ENCODE data around the gene RGSL1.

- TF ChIP-seq EP300 (conservative IDR thresholded peaks at IDR 0.05; ENCODE audit: poor library complexity, severe bottlenecking) (no peak), POLR2AphosphoS5 (IDR thresholded peaks at IDR 0.05) (no peak), CTCF (IDR thresholded peaks at IDR 0.05; ENCODE audit: poor library complexity, severe bottlenecking) (no peak), RAD21 (conservative IDR thresholded peaks at IDR 0.05) (no peak), TAF1 (IDR thresholded peaks at IDR 0.05; ENCODE audit: low read depth) (no peak), REST (IDR thresholded peaks at IDR 0.05; ENCODE audit: borderline replicate concordance) (no peak)
Measured at GRCh38 chr1:182404781-182405180, 45.2 kb upstream of the RGSL1 start.

Measured in neural cell (in vitro differentiated cells).